H9 (cell line): ENCODE data around the gene LAMC1. TPM values are rescaled to one million over a fixed set of nuclear protein-coding genes. Genes with fewer than 3 reads are reported as not detected.

Source experiments
- DNase-seq: peaks from one replicate; pipeline ENCODE4 v3.0.0-alpha.2; 2017
- H2AFZ ChIP-seq: one replicate; pipeline ENCODE4 v1.6.1; 2013; ENCODE audit warnings: mild to moderate bottlenecking, low read length, control low read depth, moderate library complexity
- H2AK5ac ChIP-seq: 2 replicates; pipeline ENCODE4 v1.6.1; 2013; ENCODE audit warnings: low read length, control low read depth, mixed read lengths; ENCODE audit not compliant: insufficient read length
- H2BK120ac ChIP-seq: one replicate; pipeline ENCODE4 v1.6.1; 2013; ENCODE audit warnings: low read depth, mild to moderate bottlenecking, low read length, control low read depth, inconsistent platforms; ENCODE audit not compliant: poor library complexity, severe bottlenecking
- H2BK12ac ChIP-seq: 2 replicates; pipeline ENCODE4 v1.6.1; 2013; ENCODE audit warnings: low read length, control low read depth, mixed read lengths, low read depth; ENCODE audit not compliant: insufficient read length
- H2BK15ac ChIP-seq: 2 replicates; pipeline ENCODE4 v1.6.1; 2013; ENCODE audit warnings: low read depth, low read length, control low read depth
- H2BK20ac ChIP-seq: one replicate; pipeline ENCODE4 v1.6.1; 2013; ENCODE audit warnings: low read depth, mild to moderate bottlenecking, low read length, control low read depth, inconsistent platforms; ENCODE audit not compliant: poor library complexity, severe bottlenecking
- H2BK5ac ChIP-seq: 2 replicates; pipeline ENCODE4 v1.6.1; 2013; ENCODE audit warnings: low read length, control low read depth, mixed read lengths; ENCODE audit not compliant: insufficient read length
- H3K14ac ChIP-seq: 2 replicates; pipeline ENCODE4 v1.6.1; 2013; ENCODE audit warnings: low read length, control low read depth; ENCODE audit not compliant: insufficient read depth
- H3K18ac ChIP-seq: 2 replicates; pipeline ENCODE4 v1.6.1; 2013; ENCODE audit warnings: low read depth, mild to moderate bottlenecking, mixed read lengths, low read length, control low read depth; ENCODE audit not compliant: insufficient read length
- H3K23ac ChIP-seq: 2 replicates; pipeline ENCODE4 v1.6.1; 2013; ENCODE audit warnings: low read length, control low read depth, mixed read lengths, low read depth; ENCODE audit not compliant: insufficient read length
- H3K23me2 ChIP-seq: 2 replicates; pipeline ENCODE4 v1.6.1; 2013; ENCODE audit warnings: low read depth, mild to moderate bottlenecking, mixed read lengths, low read length, control low read depth; ENCODE audit not compliant: insufficient read length, poor library complexity, severe bottlenecking
- H3K27ac ChIP-seq: 2 replicates; pipeline ENCODE4 v1.5.1; 2013; ENCODE audit warnings: low read length, control low read depth, mixed read lengths, low read depth; ENCODE audit not compliant: insufficient read length
- H3K27me3 ChIP-seq: 2 replicates; pipeline ENCODE4 v1.6.1; 2013; ENCODE audit warnings: low read length, control low read depth, inconsistent platforms; ENCODE audit not compliant: insufficient read depth
- H3K4ac ChIP-seq: 2 replicates; pipeline ENCODE4 v1.6.1; 2013; ENCODE audit warnings: low read depth, mild to moderate bottlenecking, control low read depth, inconsistent platforms, low read length, moderate library complexity
- H3K4me1 ChIP-seq: 2 replicates; pipeline ENCODE4 v1.6.1; 2013; ENCODE audit warnings: low read length, control low read depth, inconsistent platforms; ENCODE audit not compliant: insufficient read depth
- H3K4me2 ChIP-seq: 2 replicates; pipeline ENCODE4 v1.6.1; 2013; ENCODE audit warnings: low read length, control low read depth, mixed read lengths; ENCODE audit not compliant: insufficient read length, insufficient read depth
- H3K56ac ChIP-seq: 2 replicates; pipeline ENCODE4 v1.6.1; 2013; ENCODE audit warnings: low read depth, mild to moderate bottlenecking, mixed read lengths, low read length, control low read depth; ENCODE audit not compliant: insufficient read length
- H3K79me1 ChIP-seq: 2 replicates; pipeline ENCODE4 v1.6.1; 2013; ENCODE audit warnings: low read depth, mild to moderate bottlenecking, moderate library complexity, low read length, control low read depth, inconsistent platforms; ENCODE audit not compliant: insufficient read depth, poor library complexity, severe bottlenecking
- H3K79me2 ChIP-seq: 2 replicates; pipeline ENCODE4 v1.6.1; 2013; ENCODE audit warnings: low read length, control low read depth, inconsistent platforms; ENCODE audit not compliant: insufficient read depth
- H3K9ac ChIP-seq: 2 replicates; pipeline ENCODE4 v1.6.1; 2013; ENCODE audit warnings: low read length, control low read depth, mixed read lengths; ENCODE audit not compliant: insufficient read length; ENCODE audit errors: extremely low read depth
- H3K9me3 ChIP-seq: one replicate; pipeline ENCODE4 v1.6.1; 2013; ENCODE audit warnings: low read depth, low read length, inconsistent platforms; ENCODE audit not compliant: control insufficient read depth
- H3T11ph ChIP-seq: one replicate; pipeline ENCODE4 v1.6.1; 2013; ENCODE audit warnings: mild to moderate bottlenecking, low read length, control low read depth, inconsistent platforms
- H4K20me1 ChIP-seq: one replicate; pipeline ENCODE4 v1.6.1; 2013; ENCODE audit not compliant: control insufficient read depth, insufficient read length, insufficient read depth
- H4K5ac ChIP-seq: 2 replicates; pipeline ENCODE4 v1.6.1; 2013; ENCODE audit warnings: low read depth, mild to moderate bottlenecking, mixed read lengths, low read length, control low read depth; ENCODE audit not compliant: insufficient read length
- H4K8ac ChIP-seq: replicated peaks from 2 replicates; pipeline ENCODE4 v1.6.1; 2013; ENCODE audit warnings: low read length, control low read depth, mixed read lengths, low read depth; ENCODE audit not compliant: insufficient read length
- H4K91ac ChIP-seq: 2 replicates; pipeline ENCODE4 v1.6.1; 2013; ENCODE audit warnings: low read depth, mild to moderate bottlenecking, moderate library complexity, mixed read lengths, low read length, control low read depth; ENCODE audit not compliant: insufficient read length
- H3K27ac Mint-ChIP-seq, 3 experiments: 2 replicates in 2 of 3; 3 replicates in 1 of 3; pipeline ENCODE4 v1.8.0; 2020 to 2021; ENCODE audit warnings: mixed read lengths in 3 of 3, mild to moderate bottlenecking in 1 of 3, moderate library complexity in 1 of 3
- H3K27me3 Mint-ChIP-seq: 2 replicates; pipeline ENCODE4 v1.8.0; 2021; ENCODE audit warnings: low read depth, mild to moderate bottlenecking, moderate library complexity, mixed read lengths
- H3K36me3 Mint-ChIP-seq, 3 experiments: 2 replicates in 2 of 3; 3 replicates in 1 of 3; pipeline ENCODE4 v1.8.0; 2020 to 2021; ENCODE audit warnings: low read depth in 3 of 3, mixed read lengths in 3 of 3; ENCODE audit not compliant: insufficient read depth in 1 of 3
- H3K4me1 Mint-ChIP-seq, 2 experiments: 2 replicates each; pipeline ENCODE4 v1.8.0; 2020; ENCODE audit warnings: mixed read lengths in 2 of 2
- H3K4me3 Mint-ChIP-seq, 2 experiments: 2 replicates in 1 of 2; 3 replicates in 1 of 2; pipeline ENCODE4 v1.8.0; 2020 to 2021; ENCODE audit warnings: mild to moderate bottlenecking in 2 of 2, mixed read lengths in 2 of 2, moderate library complexity in 1 of 2
- H3K9me3 Mint-ChIP-seq, 2 experiments: 2 replicates in 1 of 2; 3 replicates in 1 of 2; pipeline ENCODE4 v1.8.0; 2020; ENCODE audit warnings: mild to moderate bottlenecking in 2 of 2, mixed read lengths in 2 of 2, moderate library complexity in 1 of 2
- CTCF ChIP-seq: fragments of 200-600 bp; sonication (generic); conservative IDR thresholded peaks from 3 replicates; pipeline ENCODE4 v1.8.0; 2021; ENCODE audit warnings: antibody characterized with exemption, mild to moderate bottlenecking
- WGBS: extraction: QIAGEN DNeasy Blood & Tissue Kit; methylation state at CpG from one replicate; pipeline ENCODE4 v1.1.7; 2013; ENCODE audit warnings: missing lambda C conversion rate, low lambda C conversion rate, mixed read lengths; ENCODE audit not compliant: insufficient read length; ENCODE audit errors: extremely low coverage; 5-methylcytosine and 5-hydroxymethylcytosine counted together
- total RNA-seq: library from RNA; stranded (reverse); gene quantifications from 2 replicates; pipeline ENCODE4 v1.2.1, GENCODE V29; 2021

LAMC1 gene
- total RNA-seq, 1 experiment from 2014 or later = 96.2 TPM

- TF ChIP-seq CTCF = no peak
- H3K23me2 ChIP-seq = no peaks in the 10 kb centered on the region
- H3K56ac ChIP-seq = no peak overlapping the region
- Mint-ChIP-seq H3K27ac (no peak overlapping the region), H3K9me3 (no peaks in the 10 kb centered on the region; a peak in 1 of 5 replicates), H3K4me1 (peaks cover 0 to 5% of the 10 kb centered on the region in 2 experiments; a peak in 2 of 4 replicates), H3K27me3 (no peaks in the 10 kb centered on the region), H3K4me3 (no peak overlapping the region), H3K36me3 (peaks cover 3 to 4% (median 4%) of the 10 kb centered on the region in 3 experiments; a peak in 5 of 7 replicates)
- WGBS = no CpG with 5 or more reads among the region's 1 CpG
- H2BK5ac ChIP-seq = no peak overlapping the region
- no peak overlapping the region for H3T11ph ChIP-seq
- DNase-seq = no peak
- H3K4me1 ChIP-seq = no peaks in the 10 kb centered on the region
- no peak overlapping the region for H4K8ac ChIP-seq
- no peak overlapping the region for H3K23ac ChIP-seq
- H3K4me2 ChIP-seq = no peak overlapping the region
- no peaks in the 10 kb centered on the region for H3K9me3 ChIP-seq
- H2BK15ac ChIP-seq = no peak overlapping the region
- H2BK12ac ChIP-seq = no peak overlapping the region
- no peak overlapping the region for H3K9ac ChIP-seq
- no peak overlapping the region for H4K91ac ChIP-seq
- H2BK20ac ChIP-seq = no peak overlapping the region
- no peaks in the 10 kb centered on the region for H3K27me3 ChIP-seq
- H2AFZ ChIP-seq = no peak overlapping the region
- peaks cover 5% of the 10 kb centered on the region for H3K79me1 ChIP-seq
- H4K5ac ChIP-seq = no peak overlapping the region
- no peak overlapping the region for H3K18ac ChIP-seq
- no peak overlapping the region for H3K4ac ChIP-seq
- no peak overlapping the region for H2AK5ac ChIP-seq
- no peaks in the 10 kb centered on the region for H4K20me1 ChIP-seq
- no peak overlapping the region for H3K14ac ChIP-seq
- peaks cover 2% of the 10 kb centered on the region; the same call in 1 of the 2 replicates for H3K79me2 ChIP-seq
- no peak overlapping the region for H3K27ac ChIP-seq
- no peak overlapping the region for H2BK120ac ChIP-seq
These were observed 28.3 kb downstream of the LAMC1 start for GRCh38 chr1:183051546-183051945.
